Prostate gland (tissue), 2 donors: ENCODE measurements around the gene ST14.

Experiments
- POLR2AphosphoS5 ChIP-seq: sonication (generic); formaldehyde crosslinking; IDR thresholded peaks from one replicate; pipeline ENCODE4 v1.6.1; 2017; ENCODE audit warnings: antibody characterized with exemption
- TF ChIP-seq, protein P1 (sequence below), 4 experiments: fragments of 200-600 bp in 2 of 4; fragments of 450-650 bp in 2 of 4; sonication (generic) in 2 of 4; IDR thresholded peaks; 1 replicate in 3 of 4; 2 replicates in 1 of 4; pipeline ENCODE4 v1.5.1; 2016 to 2019; ENCODE audit warnings: antibody characterized with exemption in 4 of 4, mild to moderate bottlenecking in 2 of 4, moderate library complexity in 2 of 4

- TF ChIP-seq, protein P1, sequence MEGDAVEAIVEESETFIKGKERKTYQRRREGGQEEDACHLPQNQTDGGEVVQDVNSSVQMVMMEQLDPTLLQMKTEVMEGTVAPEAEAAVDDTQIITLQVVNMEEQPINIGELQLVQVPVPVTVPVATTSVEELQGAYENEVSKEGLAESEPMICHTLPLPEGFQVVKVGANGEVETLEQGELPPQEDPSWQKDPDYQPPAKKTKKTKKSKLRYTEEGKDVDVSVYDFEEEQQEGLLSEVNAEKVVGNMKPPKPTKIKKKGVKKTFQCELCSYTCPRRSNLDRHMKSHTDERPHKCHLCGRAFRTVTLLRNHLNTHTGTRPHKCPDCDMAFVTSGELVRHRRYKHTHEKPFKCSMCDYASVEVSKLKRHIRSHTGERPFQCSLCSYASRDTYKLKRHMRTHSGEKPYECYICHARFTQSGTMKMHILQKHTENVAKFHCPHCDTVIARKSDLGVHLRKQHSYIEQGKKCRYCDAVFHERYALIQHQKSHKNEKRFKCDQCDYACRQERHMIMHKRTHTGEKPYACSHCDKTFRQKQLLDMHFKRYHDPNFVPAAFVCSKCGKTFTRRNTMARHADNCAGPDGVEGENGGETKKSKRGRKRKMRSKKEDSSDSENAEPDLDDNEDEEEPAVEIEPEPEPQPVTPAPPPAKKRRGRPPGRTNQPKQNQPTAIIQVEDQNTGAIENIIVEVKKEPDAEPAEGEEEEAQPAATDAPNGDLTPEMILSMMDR (IDR thresholded peaks at IDR 0.05), result no peak
- no peak for TF ChIP-seq POLR2AphosphoS5
These were observed 30.1 kb downstream of the ST14 start for GRCh38 chr11:130189492-130190210.
